Measurements from ENCODE around the gene TLDC2.
"Not testable (repeated sequence)": the region's sequence is repeated elsewhere in the genome, so short reads cannot be mapped to it uniquely, and the experiment has no call there.

The TLDC2 gene

GRCh38 chr20:36905566-36905965 lies 29.6 kb downstream of the TLDC2 start:
- DNase-seq (ENCODE audit: low read depth in 2 of 2): not testable (repeated sequence)

- DNase-seq (ENCODE audit: low read depth in 2 of 2): not testable (repeated sequence)
Measured at GRCh38 chr20:36906086-36906485, 30.1 kb downstream of the TLDC2 start.

GRCh38 chr20:36908603-36909002 lies 32.7 kb downstream of the TLDC2 start:
- DNase-seq (ENCODE audit: low read depth in 2 of 2): no peak

GRCh38 chr20:36916199-36916598 lies 40.3 kb downstream of the TLDC2 start:
- DNase-seq (ENCODE audit: low read depth in 2 of 2): no peak

GRCh38 chr20:36917240-36917639 lies 41.3 kb downstream of the TLDC2 start:
- no peak for DNase-seq (ENCODE audit: low read depth in 2 of 2)

GRCh38 chr20:36917943-36918342 lies 42.0 kb downstream of the TLDC2 start:
- no peak for DNase-seq (ENCODE audit: low read depth in 2 of 2)

GRCh38 chr20:36919715-36920333 lies 43.9 kb downstream of the TLDC2 start:
- DNase-seq (ENCODE audit: low read depth in 2 of 2): no peak

GRCh38 chr20:36920334-36920730 lies 44.4 kb downstream of the TLDC2 start:
- no peak for DNase-seq (ENCODE audit: low read depth in 2 of 2)

- DNase-seq (ENCODE audit: low read depth in 2 of 2): no peak
Measured at GRCh38 chr20:36924167-36925045, 48.5 kb downstream of the TLDC2 start.

GRCh38 chr20:36925234-36925633 lies 49.3 kb downstream of the TLDC2 start:
- DNase-seq (ENCODE audit: low read depth in 2 of 2): no peak

GRCh38 chr20:36926653-36927200 lies 50.8 kb downstream of the TLDC2 start:
- DNase-seq (ENCODE audit: low read depth in 2 of 2): no peak

- no peak for DNase-seq (ENCODE audit: low read depth in 2 of 2)
Measured at GRCh38 chr20:36927704-36928103, 51.8 kb downstream of the TLDC2 start.

- no peak for DNase-seq (ENCODE audit: low read depth in 2 of 2)
Measured at GRCh38 chr20:36929290-36929689, 53.4 kb downstream of the TLDC2 start.

- DNase-seq (ENCODE audit: low read depth in 2 of 2): no peak
Measured at GRCh38 chr20:36929691-36930090, 53.8 kb downstream of the TLDC2 start.

GRCh38 chr20:36932067-36932466 lies 56.1 kb downstream of the TLDC2 start:
- not testable (repeated sequence) for DNase-seq (ENCODE audit: low read depth in 2 of 2)

- no peak for DNase-seq (ENCODE audit: low read depth in 2 of 2)
Measured at GRCh38 chr20:36932476-36933426, 56.8 kb downstream of the TLDC2 start.

GRCh38 chr20:36933571-36933970 lies 57.6 kb downstream of the TLDC2 start:
- not testable (repeated sequence) for DNase-seq (ENCODE audit: low read depth in 2 of 2)

- DNase-seq (ENCODE audit: low read depth in 2 of 2): no peak
Measured at GRCh38 chr20:36936341-36936740, 60.4 kb downstream of the TLDC2 start.

- not testable (repeated sequence) for DNase-seq (ENCODE audit: low read depth in 2 of 2)
Measured at GRCh38 chr20:36936761-36937401, 60.9 kb downstream of the TLDC2 start.

GRCh38 chr20:36937402-36937770 lies 61.4 kb downstream of the TLDC2 start:
- DNase-seq (ENCODE audit: low read depth in 2 of 2): no peak

GRCh38 chr20:36941401-36941835 lies 65.5 kb downstream of the TLDC2 start:
- no peak for DNase-seq (ENCODE audit: low read depth in 2 of 2)

Data from fibroblast of skin of left biceps (primary cell).